A549 (cell line): Measurements from ENCODE around the gene RNF128.
"Not testable (repeated sequence)": the region's sequence is repeated elsewhere in the genome, so short reads cannot be mapped to it uniquely, and the experiment has no call there.

Source experiments
- BHLHE40 ChIP-seq: IDR thresholded peaks from 2 replicates; pipeline ENCODE4 v1.6.1; 2012; ENCODE audit warnings: low read depth, low read length, inconsistent platforms
- CHD2 ChIP-seq: fragments of 150-350 bp; IDR thresholded peaks from 2 replicates; pipeline ENCODE4 v1.6.1; 2014; ENCODE audit warnings: low read length; ENCODE audit not compliant: partially characterized antibody
- CTCF ChIP-seq: fragments of >200 bp; sonication (Bioruptor Twin); formaldehyde crosslinking; IDR thresholded peaks from 3 replicates; pipeline ENCODE4 v1.5.1; 2016
- EP300 ChIP-seq, 2 experiments: fragments of >200 bp; sonication (Bioruptor Twin); formaldehyde crosslinking; IDR thresholded peaks; 2 replicates in 1 of 2; 3 replicates in 1 of 2; pipeline ENCODE4 v1.6.1; 2016 to 2017
- FOSL2 ChIP-seq, 2 experiments: fragments of 450-650 bp in 1 of 2; fragments of >200 bp in 1 of 2; sonication (Bioruptor Twin) in 1 of 2; formaldehyde crosslinking; IDR thresholded peaks; 2 replicates each; pipeline versions ENCODE4 v1.5.0 to v1.6.1; 2016 to 2020; ENCODE audit warnings: mild to moderate bottlenecking in 1 of 2, moderate library complexity in 1 of 2
- KDM1A ChIP-seq: fragments of 200-600 bp; sonication (generic); IDR thresholded peaks from 2 replicates; pipeline ENCODE4 v1.6.1; 2016; ENCODE audit warnings: low read depth, mild to moderate bottlenecking
- KDM5A ChIP-seq: fragments of 200-600 bp; sonication (generic); IDR thresholded peaks from 2 replicates; pipeline ENCODE4 v1.6.1; 2016; ENCODE audit warnings: antibody characterized with exemption, mild to moderate bottlenecking
- TF ChIP-seq, protein P1 (sequence below): IDR thresholded peaks from 2 replicates; pipeline ENCODE4 v1.6.1; 2012

DNA sequence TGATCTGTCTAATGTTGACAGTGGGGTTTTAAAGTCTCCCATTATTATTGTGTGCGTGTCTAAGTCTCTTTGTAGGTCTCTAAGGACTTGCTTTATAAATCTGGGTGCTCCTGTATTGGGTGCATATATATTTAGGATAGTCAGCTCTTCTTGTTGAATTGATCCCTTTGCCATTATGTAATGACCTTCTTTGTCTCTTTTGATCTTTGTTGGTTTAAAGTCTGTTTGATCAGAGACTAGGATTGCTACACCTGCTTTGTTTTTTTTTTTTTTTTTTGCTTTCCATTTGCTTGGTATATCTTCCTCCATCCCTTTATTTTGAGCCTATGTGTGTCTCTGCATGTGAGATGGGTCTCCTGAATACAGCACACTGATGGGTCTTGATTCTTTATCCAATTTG lies 42.8 kb downstream of the RNF128 start:
- TF ChIP-seq, protein P1, sequence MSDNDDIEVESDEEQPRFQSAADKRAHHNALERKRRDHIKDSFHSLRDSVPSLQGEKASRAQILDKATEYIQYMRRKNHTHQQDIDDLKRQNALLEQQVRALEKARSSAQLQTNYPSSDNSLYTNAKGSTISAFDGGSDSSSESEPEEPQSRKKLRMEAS, result not testable (repeated sequence)
- not testable (repeated sequence) for TF ChIP-seq CTCF; EP300 (IDR thresholded peaks at IDR 0.05); FOSL2 (IDR thresholded peaks at IDR 0.05); FOSL2 (CRISPR knock-in tag; IDR thresholded peaks at IDR 0.05); KDM5A; CHD2; BHLHE40; KDM1A
